Keratinocyte (primary cell): ENCODE data around the gene RFX2. TPM values are rescaled to one million over a fixed set of nuclear protein-coding genes. Genes with fewer than 3 reads are reported as not detected.
"Not testable (repeated sequence)": the region's sequence is repeated elsewhere in the genome, so short reads cannot be mapped to it uniquely, and the experiment has no call there.

Experiments used
- DNase-seq: peaks from one replicate; pipeline ENCODE4 v3.0.0-alpha.2; 2011; ENCODE audit warnings: low read depth, missing footprints, low spot score
- FAIRE-seq: peaks from 2 replicates; lab custom pipeline; 2011; peaks lifted over from hg19 to GRCh38; lab: Jason Lieb, UNC
- H2AFZ ChIP-seq: 2 replicates; pipeline ENCODE4 v1.6.0; 2012; ENCODE audit warnings: low read length, control low read depth, inconsistent platforms; ENCODE audit not compliant: control insufficient read depth
- H3K27ac ChIP-seq: 2 replicates; pipeline ENCODE4 v1.5.1; 2011; ENCODE audit warnings: low read length; ENCODE audit not compliant: control insufficient read depth, insufficient read depth
- H3K27me3 ChIP-seq: 3 replicates; pipeline ENCODE4 v1.6.0; 2011; ENCODE audit warnings: low read length; ENCODE audit not compliant: control insufficient read depth, insufficient read depth; ENCODE audit errors: extremely low read depth
- H3K36me3 ChIP-seq, 2 experiments: 2 replicates in 1 of 2; 3 replicates in 1 of 2; pipeline ENCODE4 v1.5.1; 2011; ENCODE audit warnings: low read length in 2 of 2, mild to moderate bottlenecking in 1 of 2; ENCODE audit not compliant: control insufficient read depth in 2 of 2, insufficient read depth in 2 of 2; ENCODE audit errors: extremely low read depth in 1 of 2
- H3K4me1 ChIP-seq: 3 replicates; pipeline ENCODE4 v1.5.1; 2011; ENCODE audit warnings: low read length; ENCODE audit not compliant: control insufficient read depth, insufficient read depth; ENCODE audit errors: extremely low read depth
- H3K4me2 ChIP-seq: 3 replicates; pipeline ENCODE4 v1.6.0; 2011; ENCODE audit warnings: low read depth, low read length; ENCODE audit not compliant: control insufficient read depth, insufficient read depth; ENCODE audit errors: extremely low read depth
- H3K4me3 ChIP-seq, 3 experiments: fragments of 200-600 bp in 1 of 3; sonication (generic) in 1 of 3; 2 replicates in 2 of 3; 3 replicates in 1 of 3; pipeline ENCODE4 v1.5.1; 2011 to 2016; ENCODE audit warnings: low read length in 3 of 3, mild to moderate bottlenecking in 3 of 3, control low read depth in 2 of 3, inconsistent platforms in 1 of 3, low read depth in 1 of 3, mixed read lengths in 1 of 3, mixed run types in 1 of 3, moderate library complexity in 1 of 3; ENCODE audit not compliant: control insufficient read depth in 2 of 3, insufficient read depth in 2 of 3; ENCODE audit errors: extremely low read depth in 1 of 3
- H3K79me2 ChIP-seq: 2 replicates; pipeline ENCODE4 v1.6.0; 2012; ENCODE audit warnings: low read length; ENCODE audit not compliant: control insufficient read depth, insufficient read depth
- H3K9ac ChIP-seq: 3 replicates; pipeline ENCODE4 v1.6.0; 2011; ENCODE audit warnings: low read length; ENCODE audit not compliant: control insufficient read depth, insufficient read depth; ENCODE audit errors: extremely low read depth
- H3K9me1 ChIP-seq: 3 replicates; pipeline ENCODE4 v1.6.0; 2011; ENCODE audit warnings: low read length; ENCODE audit not compliant: control insufficient read depth, insufficient read depth; ENCODE audit errors: extremely low read depth
- H3K9me3 ChIP-seq: 2 replicates; pipeline ENCODE4 v1.5.1; 2012; ENCODE audit warnings: low read depth, low read length; ENCODE audit not compliant: control insufficient read depth
- H4K20me1 ChIP-seq: 3 replicates; pipeline ENCODE4 v1.6.0; 2011; ENCODE audit warnings: low read length; ENCODE audit not compliant: control insufficient read depth, insufficient read depth; ENCODE audit errors: extremely low read depth
- CTCF ChIP-seq, 3 experiments: IDR thresholded peaks in 1 of 3; conservative IDR thresholded peaks in 1 of 3; optimal IDR thresholded peaks in 1 of 3; 2 replicates in 2 of 3; 3 replicates in 1 of 3; pipeline versions ENCODE3 to v1.5.1; 2011; ENCODE audit warnings: low read length in 3 of 3, mild to moderate bottlenecking in 3 of 3, moderate library complexity in 2 of 3, control low read depth in 1 of 3, inconsistent platforms in 1 of 3; ENCODE audit not compliant: insufficient read depth in 2 of 3; ENCODE audit errors: extremely low read depth in 1 of 3
- EZH2 ChIP-seq: IDR thresholded peaks from one replicate; pipeline ENCODE4 v1.6.1; 2012; ENCODE audit warnings: inconsistent platforms, mild to moderate bottlenecking, low read length, moderate library complexity
- dilution Hi-C: fragments of 300-500 bp; cut with MboI; formaldehyde crosslinking; loops from one replicate; pipeline ENCODE4 v1.7.0; 2020; ENCODE audit warnings: low sequenced_read_pairs; ENCODE audit not compliant: extremely low pct_ligation_motif_present
- polyA plus RNA-seq, 5 experiments: library from polyadenylated mRNA; depleted of rRNA in 3 of 5; stranded (reverse) in 3 of 5; stranded (forward) in 1 of 5; unstranded in 1 of 5; fragments of >200 nt; gene quantifications; 1 replicate in 1 of 5; 2 replicates in 3 of 5; 3 replicates in 1 of 5; pipeline versions ENCODE4 v1.2.1 to v1.2.3, GENCODE V29; 2011 to 2012; ENCODE audit warnings: missing spikeins in 2 of 5, low read depth in 1 of 5, low replicate concordance in 1 of 5

RFX2 gene
- polyA plus RNA-seq, 1 donor (not counting 4 experiments of a cell fraction or from before 2014, with no cell fraction given): 5.8 TPM

- DNase-seq: no peak
- Histone ChIP-seq H3K27ac (no peak overlapping the region), H3K9me3 (no peaks in the 10 kb centered on the region), H3K36me3 (peaks cover 0 to 5% of the 10 kb centered on the region in 2 experiments), H3K9ac (no peak overlapping the region), H3K4me1 (peaks cover 2% of the 10 kb centered on the region), H3K9me1 (no peaks in the 10 kb centered on the region), H3K4me3 (no peak overlapping the region), H4K20me1 (peaks cover 26% of the 10 kb centered on the region), H3K27me3 (no peaks in the 10 kb centered on the region), H2AFZ (no peak overlapping the region), H3K4me2 (no peak overlapping the region), H3K79me2 (peaks cover 94% of the 10 kb centered on the region)
- TF ChIP-seq EZH2 (no peak), CTCF (optimal IDR thresholded peaks at IDR 0.05 in 1 of 3, IDR thresholded peaks at IDR 0.05 in 1 of 3, conservative IDR thresholded peaks at IDR 0.05 in 1 of 3; ENCODE audit: extremely low read depth in 1 of 3, insufficient read depth in 2 of 3, low read length in 3 of 3) (no peak)
- no peak for FAIRE-seq
- dilution Hi-C loops: no loop called here
These were observed 148.0 kb downstream of the RFX2 start for GRCh38 chr19:5961969-5962945.

DNA sequence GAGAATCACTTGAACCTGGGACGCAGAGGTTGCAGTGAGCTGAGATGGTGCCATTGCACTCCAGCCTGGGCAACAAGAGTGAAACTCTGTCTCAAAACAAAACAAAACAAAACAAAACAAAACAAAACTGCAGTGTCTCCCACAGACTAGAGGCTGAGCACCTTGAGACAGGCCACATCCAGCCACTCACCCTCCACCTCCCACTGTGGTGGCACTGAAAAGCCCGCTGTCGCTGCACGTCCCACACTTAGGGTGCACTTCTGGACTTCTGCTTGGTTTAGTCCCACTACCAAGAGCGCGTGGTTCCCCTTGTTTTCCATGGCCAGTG, 148.7 kb downstream of the RFX2 start:
- FAIRE-seq, H3K4me1 ChIP-seq, H3K36me3 ChIP-seq, H2AFZ ChIP-seq, H3K4me2 ChIP-seq, dilution Hi-C loops, H3K4me3 ChIP-seq, H3K9me1 ChIP-seq, H3K9me3 ChIP-seq, H3K9ac ChIP-seq, H3K27me3 ChIP-seq, H3K27ac ChIP-seq, DNase-seq: not testable (repeated sequence)
- Histone ChIP-seq H4K20me1 (peaks cover 24% of the 10 kb centered on the region), H3K79me2 (peaks cover 94% of the 10 kb centered on the region)
